IPS-NIHi11 (cell line): Measurements from ENCODE around the gene CEP78.

ENCODE experiments used
- DNase-seq: peaks from one replicate; pipeline ENCODE4 v3.0.0; 2012; ENCODE audit warnings: mixed read lengths, low spot score

Gene CEP78

DNA sequence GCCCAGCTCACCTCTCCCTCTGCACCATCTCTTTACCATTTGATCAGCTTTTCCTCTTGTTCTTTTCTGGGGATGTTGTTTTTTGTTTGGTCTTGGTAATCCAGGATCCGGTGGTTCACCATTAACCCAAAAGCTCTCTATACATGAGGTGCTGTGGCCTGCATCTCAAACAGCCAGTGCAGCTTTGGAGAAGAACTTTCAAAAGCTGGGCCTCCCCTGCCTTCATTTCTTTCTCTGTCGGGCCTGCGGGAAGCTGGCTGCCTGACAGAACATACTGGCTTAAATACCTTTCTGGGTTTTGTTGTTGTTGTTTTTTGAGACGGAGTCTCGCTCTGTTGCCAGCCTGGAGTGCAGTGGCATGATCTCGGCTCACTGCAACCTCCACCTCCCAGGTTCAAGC, 73.2 kb downstream of the CEP78 start:
- no peak for DNase-seq

GRCh38 chr9:78311075-78311474, 75.2 kb downstream of the CEP78 start:
- no peak for DNase-seq

DNA sequence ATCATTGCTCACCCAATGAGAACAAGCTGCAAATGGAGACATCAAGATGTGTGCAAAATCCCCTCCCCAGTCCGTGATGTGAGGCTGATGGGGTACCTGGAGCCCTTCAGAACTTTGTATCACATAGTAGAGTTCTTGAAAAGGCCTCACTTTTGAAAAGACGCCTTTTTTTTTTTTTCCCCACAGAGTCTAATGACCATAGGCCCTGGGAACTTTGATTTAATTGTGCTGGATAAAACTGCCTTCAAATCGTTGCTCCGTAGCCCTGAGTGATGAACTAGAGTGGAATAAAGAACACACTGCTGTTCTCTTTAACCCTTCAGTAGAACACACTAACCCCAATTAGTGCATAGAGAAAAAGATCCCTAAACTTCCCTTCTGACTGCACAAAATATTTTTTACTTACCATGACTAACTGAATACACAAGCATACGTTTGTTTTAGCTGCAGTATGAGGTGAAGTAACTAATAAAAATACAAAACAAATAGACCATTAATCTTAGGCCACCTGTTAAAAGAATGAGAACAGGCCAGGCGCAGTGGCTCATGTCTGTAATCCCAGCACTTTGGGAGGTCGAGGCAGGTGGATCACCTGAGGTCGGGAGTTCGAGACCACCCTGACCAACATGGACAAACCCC, 76.1 kb downstream of the CEP78 start:
- no peak for DNase-seq

DNA sequence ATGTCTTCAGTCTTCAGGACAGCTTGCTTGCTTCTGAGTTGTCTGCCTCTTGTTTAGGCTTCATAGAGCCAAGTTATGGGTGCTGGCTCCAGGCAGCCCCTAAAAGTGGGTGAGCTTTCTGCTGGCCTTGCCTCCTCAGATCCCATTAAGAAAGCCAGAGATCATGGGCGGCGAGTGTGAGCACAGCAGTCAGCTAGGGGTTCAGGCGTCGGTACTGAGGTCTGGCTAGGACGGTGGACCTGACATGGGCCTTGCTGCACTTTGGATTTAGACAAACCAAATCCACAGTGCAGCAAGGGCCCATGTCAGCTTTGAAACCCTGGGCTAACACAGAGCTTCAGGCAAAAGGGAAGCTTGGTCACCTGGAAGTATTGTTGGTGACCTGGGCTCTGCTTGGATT, 78.7 kb downstream of the CEP78 start:
- DNase-seq, result no peak

- DNase-seq, result no peak
Measured at GRCh38 chr9:78314953-78315870, 79.3 kb downstream of the CEP78 start.

DNA sequence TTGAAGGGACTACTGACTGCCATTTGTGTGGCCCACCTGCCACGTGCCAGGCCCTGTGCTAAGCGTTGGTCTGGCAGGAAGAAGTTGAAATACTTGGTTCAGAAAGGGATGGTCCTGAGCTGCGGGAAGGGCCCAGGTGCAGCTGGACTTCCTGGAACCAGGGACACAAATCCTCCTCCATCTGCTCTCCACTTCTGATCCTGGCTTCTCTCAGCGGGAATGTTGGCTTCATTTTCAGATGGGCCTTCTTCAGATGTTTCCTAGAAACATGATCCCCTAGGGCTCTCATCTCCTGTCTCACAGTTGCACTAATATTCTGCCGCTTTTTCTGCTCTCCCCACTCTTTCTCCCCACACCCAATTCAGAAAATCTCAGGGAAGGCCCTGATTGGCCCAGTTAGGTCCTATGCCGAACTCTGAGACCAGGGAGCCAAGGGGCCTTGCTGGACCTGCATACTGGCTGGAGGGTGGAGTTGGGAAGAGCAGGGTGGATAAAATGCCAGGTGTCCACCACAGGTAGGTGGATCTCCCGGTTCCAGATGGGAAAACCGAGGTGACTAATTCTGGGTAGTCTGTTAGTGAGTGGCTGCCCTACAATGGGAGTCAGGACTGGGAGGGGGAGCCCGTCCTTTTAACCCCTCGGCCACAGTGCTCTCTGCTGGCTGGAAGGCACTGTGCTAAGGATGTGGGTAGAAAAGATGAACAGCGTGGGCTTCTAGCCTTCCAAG, 80.5 kb downstream of the CEP78 start:
- DNase-seq, result peak; percentile 35

DNA sequence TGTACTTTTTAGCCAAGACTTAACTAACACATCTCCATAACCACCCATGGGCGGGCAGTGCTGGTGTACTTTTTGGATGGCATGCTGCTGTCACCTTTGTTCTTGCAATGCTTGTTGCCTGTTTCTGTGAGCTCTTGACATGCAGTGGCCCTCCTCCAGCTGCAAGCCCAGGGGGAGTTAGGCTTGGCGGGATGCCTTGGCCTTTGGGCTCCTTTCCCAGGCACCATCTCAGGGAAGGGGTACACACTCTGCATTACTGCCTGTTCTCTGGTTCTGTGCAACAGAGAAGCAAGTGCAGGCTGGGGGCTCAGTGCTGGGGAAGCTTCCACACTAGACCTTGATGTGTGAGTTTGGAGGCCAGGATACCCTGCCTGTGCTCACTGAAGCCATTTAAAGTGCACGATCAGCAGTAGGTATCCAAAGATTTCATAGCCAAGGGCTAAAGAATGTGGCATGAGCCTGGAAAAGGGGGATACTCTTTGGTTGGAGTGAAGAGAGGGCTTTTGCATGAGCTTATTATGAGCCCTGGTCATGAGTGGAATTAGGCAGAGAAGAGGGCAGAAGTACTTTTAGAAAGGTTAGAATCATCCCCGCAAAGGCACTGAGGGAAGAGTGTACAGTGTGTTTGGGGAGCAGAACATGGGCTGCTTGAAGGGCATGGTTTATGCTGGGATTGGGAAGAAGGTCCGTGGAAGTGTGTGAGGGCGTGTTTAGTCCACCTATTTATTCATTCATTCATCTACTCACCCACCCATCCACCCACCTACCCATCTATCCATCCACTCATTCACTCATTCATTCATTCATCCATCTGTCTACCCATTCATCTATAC, 83.5 kb downstream of the CEP78 start:
- DNase-seq, result no peak

DNA sequence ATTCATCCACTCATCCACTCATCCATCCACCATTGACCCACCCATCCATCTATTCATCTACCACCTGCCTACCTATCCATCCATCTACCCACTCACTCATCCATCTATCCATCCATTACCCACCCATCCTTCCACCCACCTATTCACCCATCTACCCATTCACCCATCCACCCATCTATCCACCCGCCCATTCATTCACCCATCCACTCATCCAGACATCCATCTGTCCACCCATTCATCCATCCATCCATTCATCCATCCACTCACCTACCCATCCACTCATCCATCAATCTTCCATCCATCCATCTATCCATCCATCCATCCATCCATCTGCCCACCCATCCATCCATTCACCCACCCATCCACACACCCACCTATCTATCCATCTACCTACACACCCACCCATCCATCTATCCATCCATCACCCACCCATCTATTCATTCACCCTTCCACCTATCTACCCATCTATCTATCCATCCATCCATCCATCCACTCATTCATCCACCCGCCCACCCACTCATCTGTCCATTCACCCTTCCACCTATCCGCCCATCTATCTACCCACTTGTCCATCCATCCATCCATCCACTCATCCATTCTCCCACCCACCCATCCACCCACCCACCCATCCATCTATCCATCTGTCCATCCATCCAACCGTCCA, 84.3 kb downstream of the CEP78 start:
- DNase-seq, result no peak

DNA sequence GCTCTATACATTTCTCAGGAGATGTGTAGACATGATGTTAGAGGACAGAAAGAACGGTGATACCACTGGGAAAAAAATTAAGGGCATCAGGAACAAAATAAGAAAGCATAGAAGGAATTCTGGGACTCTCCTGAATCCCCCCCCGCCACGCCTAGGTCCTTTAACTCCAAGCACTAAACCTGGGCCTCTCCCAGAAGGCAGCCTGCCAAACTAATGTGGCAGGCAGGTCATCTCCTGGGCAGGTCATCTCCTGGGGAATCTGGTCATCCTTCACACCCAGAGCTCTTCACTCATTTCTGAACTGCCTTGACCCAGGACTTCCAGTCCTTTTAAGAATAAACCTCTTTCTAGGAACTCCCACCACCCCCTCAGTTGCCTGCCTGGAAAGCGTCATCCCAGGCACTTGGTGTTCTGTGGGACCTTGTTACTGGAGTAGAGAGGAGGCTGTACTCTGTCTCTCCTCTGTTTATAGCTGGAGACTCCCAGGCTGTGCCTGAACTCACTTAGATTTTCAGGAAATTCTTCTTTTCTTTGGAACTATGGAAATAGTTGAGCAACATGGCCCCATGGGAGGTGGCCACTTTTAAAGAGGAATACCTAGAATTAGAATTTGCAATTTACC, 85.1 kb downstream of the CEP78 start:
- DNase-seq, result no peak

DNA sequence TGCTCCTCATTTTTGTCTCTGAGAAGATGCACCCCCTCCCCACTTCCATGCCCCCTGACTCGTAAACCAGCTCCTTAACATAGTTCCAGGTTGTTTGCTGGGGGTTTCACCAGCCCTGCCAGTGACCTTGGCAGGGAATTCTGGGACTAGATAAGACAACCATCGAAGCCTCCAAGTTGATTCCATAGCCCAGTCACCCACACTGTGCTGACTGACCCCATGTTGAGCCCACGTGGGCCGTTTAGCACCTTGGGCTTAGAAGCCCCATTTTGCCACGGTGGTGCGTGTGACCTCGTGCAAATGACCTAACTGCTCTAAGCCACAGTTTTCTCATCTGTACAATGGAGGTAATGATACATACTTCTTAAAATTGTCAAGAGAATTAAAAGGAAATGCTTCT, 85.6 kb downstream of the CEP78 start:
- no peak for DNase-seq

- DNase-seq, result no peak
Measured at GRCh38 chr9:78324068-78324650, 88.3 kb downstream of the CEP78 start.

- DNase-seq, result no peak
Measured at GRCh38 chr9:78324682-78325081, 88.8 kb downstream of the CEP78 start.

DNA sequence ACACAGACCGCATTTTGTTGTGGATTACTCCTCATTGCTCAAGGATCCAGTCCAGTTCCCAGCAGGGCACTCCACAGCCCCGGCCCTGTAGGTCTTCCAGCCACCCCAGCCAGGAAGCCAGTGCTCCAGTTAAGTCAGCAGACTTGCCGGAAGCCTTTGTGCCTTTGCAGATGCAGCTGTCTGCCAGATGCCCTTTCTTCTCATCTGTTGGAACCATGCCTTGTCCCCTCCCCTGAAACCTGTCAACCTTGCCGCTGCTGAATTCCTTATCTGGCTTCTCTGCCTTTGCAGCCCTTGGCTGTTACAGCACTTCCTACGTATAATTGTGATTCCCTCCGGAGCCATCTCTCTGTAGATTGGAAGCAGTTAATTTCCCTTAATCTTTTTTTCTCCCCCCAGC, 89.5 kb downstream of the CEP78 start:
- no peak for DNase-seq

DNA sequence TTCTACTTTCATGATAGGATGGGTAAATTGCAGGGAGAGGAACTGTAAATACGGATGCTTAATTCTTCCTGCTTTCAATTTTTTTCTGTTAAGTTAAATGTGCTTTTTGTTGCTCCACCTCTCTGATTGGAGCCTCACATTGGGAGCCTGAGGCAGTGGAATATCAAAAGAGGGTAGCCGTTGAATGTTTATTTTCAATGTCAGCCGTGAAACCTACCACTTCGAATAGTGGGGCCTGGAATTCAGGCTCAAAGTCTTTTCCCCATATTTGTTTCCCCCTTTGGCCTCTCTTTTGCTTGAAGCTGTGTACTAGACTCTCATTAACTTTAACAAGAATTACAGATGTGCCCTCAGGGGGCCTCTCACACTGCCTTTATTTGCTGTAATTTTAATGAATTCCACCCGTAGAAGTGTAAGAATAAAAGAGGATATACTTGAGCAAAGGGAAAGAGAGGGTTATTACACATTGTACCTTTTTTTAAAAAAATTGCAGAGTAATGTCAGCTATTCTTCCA, 90.0 kb downstream of the CEP78 start:
- DNase-seq, result no peak

DNA sequence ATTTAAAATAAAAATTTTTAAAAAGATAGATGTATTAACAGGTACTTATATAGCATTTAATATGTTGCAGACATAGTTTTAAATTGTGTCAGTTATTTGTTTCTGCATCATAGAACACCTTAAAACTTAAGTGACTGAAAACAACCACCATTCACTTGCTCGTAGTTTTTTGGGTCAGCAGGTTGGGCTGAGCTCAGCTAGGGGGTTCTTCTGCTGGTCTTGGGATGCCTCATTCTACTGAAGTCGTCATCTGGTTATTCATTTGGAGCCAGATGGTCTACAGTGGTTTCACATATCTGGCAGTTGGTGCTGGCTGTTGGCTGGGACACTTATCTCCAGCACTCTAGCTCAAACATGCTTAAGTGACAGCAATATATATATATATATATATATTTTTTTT, 90.7 kb downstream of the CEP78 start:
- no peak for DNase-seq
